HEK293 (cell line): ENCODE measurements around the gene CAPN7.

Experiments used
- CTCF ChIA-PET: fragments of 350-600 bp; formaldehyde crosslinking; extraction: SDS; loops from one replicate; lab custom pipeline; 2021; ENCODE audit warnings: antibody characterized with exemption; lab: Yijun Ruan, JAX
- POLR2A ChIA-PET: fragments of 300-600 bp; formaldehyde crosslinking; extraction: SDS; loops from one replicate; lab custom pipeline; 2020; ENCODE audit warnings: antibody characterized with exemption, inconsistent platforms; lab: Yijun Ruan, JAX
- H3K27ac ChIP-seq: fragments of 200-500 bp; sonication (Bioruptor generic); 2 replicates; pipeline ENCODE4 v1.5.1; 2014; ENCODE audit warnings: low read depth, low read length, control low read depth, inconsistent platforms; ENCODE audit errors: extremely low read depth
- H3K36me3 ChIP-seq, 2 experiments: fragments of 200-500 bp in 1 of 2; sonication (Bioruptor generic) in 1 of 2; 1 replicate in 1 of 2; 2 replicates in 1 of 2; pipeline ENCODE4 v1.5.1; 2014 to 2017; ENCODE audit warnings: inconsistent platforms in 2 of 2, low read length in 2 of 2; ENCODE audit not compliant: control insufficient read depth in 2 of 2, insufficient read depth in 1 of 2
- H3K4me1 ChIP-seq: fragments of 200-500 bp; sonication (Bioruptor generic); 2 replicates; pipeline ENCODE4 v1.5.1; 2014; ENCODE audit warnings: mild to moderate bottlenecking, low read length, inconsistent platforms; ENCODE audit not compliant: control insufficient read depth, insufficient read depth
- H3K4me3 ChIP-seq: 2 replicates; pipeline ENCODE4 v1.5.1; 2011; ENCODE audit warnings: low read depth, mild to moderate bottlenecking, control low read depth, low read length, moderate library complexity
- H3K9me3 ChIP-seq: fragments of 200-500 bp; sonication (Bioruptor generic); 2 replicates; pipeline ENCODE4 v1.5.1; 2014; ENCODE audit warnings: low read depth, low read length, inconsistent platforms; ENCODE audit not compliant: control insufficient read depth, insufficient read depth
- GLI4 ChIP-seq: fragments of 450-650 bp; formaldehyde crosslinking; IDR thresholded peaks from 2 replicates; pipeline ENCODE4 v1.5.1; 2016; ENCODE audit warnings: missing biosample characterization, missing genetic modification characterization
- IKZF3 ChIP-seq: fragments of 450-650 bp; IDR thresholded peaks from 2 replicates; pipeline ENCODE4 v1.5.0; 2018; ENCODE audit warnings: missing biosample characterization, mild to moderate bottlenecking, missing genetic modification characterization, moderate library complexity
- MYNN ChIP-seq: fragments of 450-650 bp; formaldehyde crosslinking; IDR thresholded peaks from 2 replicates; pipeline ENCODE4 v1.5.1; 2016; ENCODE audit warnings: missing biosample characterization, missing genetic modification characterization, borderline replicate concordance
- MZF1 ChIP-seq: fragments of 450-650 bp; formaldehyde crosslinking; IDR thresholded peaks from 2 replicates; pipeline ENCODE4 v1.5.1; 2017; ENCODE audit warnings: missing biosample characterization, missing genetic modification characterization, borderline replicate concordance
- PRDM4 ChIP-seq: fragments of 450-650 bp; formaldehyde crosslinking; IDR thresholded peaks from 2 replicates; pipeline ENCODE4 v1.5.1; 2017; ENCODE audit warnings: missing biosample characterization, missing genetic modification characterization
- SCRT2 ChIP-seq: fragments of 450-650 bp; formaldehyde crosslinking; IDR thresholded peaks from 2 replicates; pipeline ENCODE4 v1.5.1; 2016; ENCODE audit warnings: missing biosample characterization, missing genetic modification characterization
- TRIM28 ChIP-seq: IDR thresholded peaks from 2 replicates; pipeline ENCODE4 v1.6.1; 2011; ENCODE audit warnings: low read length, control low read depth, borderline replicate concordance
- ZBTB21 ChIP-seq: fragments of 450-650 bp; formaldehyde crosslinking; IDR thresholded peaks from 2 replicates; pipeline ENCODE4 v1.5.1; 2017; ENCODE audit warnings: missing biosample characterization, missing genetic modification characterization
- ZNF133 ChIP-seq: fragments of 450-650 bp; formaldehyde crosslinking; IDR thresholded peaks from 2 replicates; pipeline ENCODE4 v1.5.1; 2016; ENCODE audit warnings: missing biosample characterization, missing genetic modification characterization
- ZNF26 ChIP-seq: fragments of 450-650 bp; formaldehyde crosslinking; IDR thresholded peaks from 2 replicates; pipeline ENCODE4 v1.5.1; 2016; ENCODE audit warnings: missing biosample characterization, missing genetic modification characterization
- ZNF324 ChIP-seq: fragments of 450-650 bp; formaldehyde crosslinking; IDR thresholded peaks from 2 replicates; pipeline ENCODE4 v1.5.1; 2016; ENCODE audit warnings: missing biosample characterization, missing genetic modification characterization
- ZNF341 ChIP-seq: fragments of 450-650 bp; formaldehyde crosslinking; IDR thresholded peaks from 2 replicates; pipeline ENCODE4; 2016; ENCODE audit warnings: low read depth, missing biosample characterization, missing genetic modification characterization
- ZNF37A ChIP-seq: fragments of 450-650 bp; IDR thresholded peaks from 2 replicates; pipeline ENCODE4 v1.5.1; 2018; ENCODE audit warnings: missing biosample characterization, missing genetic modification characterization
- ZNF449 ChIP-seq: fragments of 450-650 bp; formaldehyde crosslinking; IDR thresholded peaks from 2 replicates; pipeline ENCODE4 v1.5.1; 2017; ENCODE audit warnings: missing biosample characterization, mild to moderate bottlenecking, missing genetic modification characterization, moderate library complexity
- ZNF560 ChIP-seq: fragments of 450-650 bp; formaldehyde crosslinking; IDR thresholded peaks from 2 replicates; pipeline ENCODE4 v1.5.1; 2017; ENCODE audit warnings: missing biosample characterization, missing genetic modification characterization, borderline replicate concordance
- ZNF561 ChIP-seq: fragments of 450-650 bp; IDR thresholded peaks from 2 replicates; pipeline ENCODE4 v1.5.1; 2018; ENCODE audit warnings: missing biosample characterization, missing genetic modification characterization, borderline replicate concordance
- ZNF571 ChIP-seq: fragments of 450-650 bp; formaldehyde crosslinking; IDR thresholded peaks from 2 replicates; pipeline ENCODE4 v1.5.0; 2017; ENCODE audit warnings: missing biosample characterization, missing genetic modification characterization
- ZSCAN30 ChIP-seq: fragments of 450-650 bp; IDR thresholded peaks from 2 replicates; pipeline ENCODE4 v1.5.1; 2018; ENCODE audit warnings: missing biosample characterization, mild to moderate bottlenecking, missing genetic modification characterization, moderate library complexity
- TF ChIP-seq, protein P1 (sequence below): fragments of 450-650 bp; formaldehyde crosslinking; IDR thresholded peaks from 2 replicates; pipeline ENCODE4 v1.5.1; 2016; ENCODE audit warnings: missing biosample characterization, missing genetic modification characterization
- TF ChIP-seq, protein P2 (sequence below): fragments of 450-650 bp; formaldehyde crosslinking; IDR thresholded peaks from 2 replicates; pipeline ENCODE4 v1.5.1; 2016; ENCODE audit warnings: missing biosample characterization, missing genetic modification characterization

CAPN7 gene

GRCh38 chr3:15199493-15200105 lies 6.4 kb upstream of the CAPN7 start:
- CTCF ChIA-PET, result interaction anchor here (1.0 to 5.3 kb wide), 5 partner anchors 10 to 207 kb away, joined by 3 to 49 read pairs (median 6); no protein-coding TSS in a partner anchor
- POLR2A ChIA-PET, result no interaction called here

DNA sequence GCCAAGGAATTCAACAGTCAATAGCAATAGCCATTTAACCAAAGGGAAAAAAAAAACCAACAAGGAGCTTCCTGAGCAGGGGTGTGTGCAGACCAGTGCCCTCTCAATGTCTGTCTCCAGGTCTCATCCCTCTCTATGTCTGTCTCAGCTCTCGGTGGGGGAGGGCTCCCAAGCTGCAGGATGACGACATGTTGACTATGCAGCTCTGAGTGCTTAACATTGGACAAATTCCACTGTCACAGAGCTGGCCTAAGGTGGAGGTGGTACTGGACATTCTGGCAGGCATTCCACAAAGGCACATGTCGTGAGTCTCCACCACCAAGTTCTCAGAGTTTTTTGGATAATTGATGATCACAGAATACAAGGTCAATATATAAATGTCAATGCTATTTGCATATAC lies 2.0 kb upstream of the CAPN7 start:
- H3K4me1 ChIP-seq, result peaks cover 9% of the 10 kb centered on the region
- TF ChIP-seq GLI4 (no peak), SCRT2 (tag by site-specific recombination) (peak; percentile 53)
- POLR2A ChIA-PET, result interaction anchor here (1.3 kb wide), 1 partner anchor 56 kb away, joined by 3 read pairs; no protein-coding TSS in a partner anchor
- CTCF ChIA-PET, result interaction anchor here (0.5 to 5.3 kb wide), 22 partner anchors 36 to 609 kb away, joined by 3 to 49 read pairs (median 4); no protein-coding TSS in a partner anchor
- no peak overlapping the region for H3K4me3 ChIP-seq
- H3K36me3 ChIP-seq, result peaks cover 5 to 14% of the 10 kb centered on the region in 2 experiments; a peak in 2 of 3 replicates
- H3K27ac ChIP-seq, result no peak overlapping the region
- no peaks in the 10 kb centered on the region for H3K9me3 ChIP-seq

More at GRCh38 chr3:15199493-15200105, 6.4 kb upstream of the CAPN7 start:
- Histone ChIP-seq H3K36me3 (no peaks in the 10 kb centered on the region), H3K9me3 (no peaks in the 10 kb centered on the region), H3K4me1 (no peaks in the 10 kb centered on the region), H3K4me3 (no peak overlapping the region), H3K27ac (no peak overlapping the region)
- no peak for TF ChIP-seq ZNF324 (tag by site-specific recombination)
- TF ChIP-seq ZNF449 (tag by site-specific recombination), result no peak
- 0 out of 2 replicates have a peak, but pooled peaks have one; percentile 7 for TF ChIP-seq ZNF37A (tag by site-specific recombination)
- TF ChIP-seq ZSCAN30 (tag by site-specific recombination), result no peak
- TF ChIP-seq, protein P1, sequence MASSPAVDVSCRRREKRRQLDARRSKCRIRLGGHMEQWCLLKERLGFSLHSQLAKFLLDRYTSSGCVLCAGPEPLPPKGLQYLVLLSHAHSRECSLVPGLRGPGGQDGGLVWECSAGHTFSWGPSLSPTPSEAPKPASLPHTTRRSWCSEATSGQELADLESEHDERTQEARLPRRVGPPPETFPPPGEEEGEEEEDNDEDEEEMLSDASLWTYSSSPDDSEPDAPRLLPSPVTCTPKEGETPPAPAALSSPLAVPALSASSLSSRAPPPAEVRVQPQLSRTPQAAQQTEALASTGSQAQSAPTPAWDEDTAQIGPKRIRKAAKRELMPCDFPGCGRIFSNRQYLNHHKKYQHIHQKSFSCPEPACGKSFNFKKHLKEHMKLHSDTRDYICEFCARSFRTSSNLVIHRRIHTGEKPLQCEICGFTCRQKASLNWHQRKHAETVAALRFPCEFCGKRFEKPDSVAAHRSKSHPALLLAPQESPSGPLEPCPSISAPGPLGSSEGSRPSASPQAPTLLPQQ (tag by site-specific recombination), result no peak
- no peak for TF ChIP-seq ZNF560 (tag by site-specific recombination)
- peak; percentile 68; the same call in 1 of the 2 replicates for TF ChIP-seq SCRT2 (tag by site-specific recombination)
- TF ChIP-seq MZF1 (tag by site-specific recombination), result no peak
- no peak for TF ChIP-seq ZNF341 (tag by site-specific recombination)
- TF ChIP-seq ZNF133 (tag by site-specific recombination), result no peak
- no peak for TF ChIP-seq ZNF561 (tag by site-specific recombination)
- TF ChIP-seq, protein P2, sequence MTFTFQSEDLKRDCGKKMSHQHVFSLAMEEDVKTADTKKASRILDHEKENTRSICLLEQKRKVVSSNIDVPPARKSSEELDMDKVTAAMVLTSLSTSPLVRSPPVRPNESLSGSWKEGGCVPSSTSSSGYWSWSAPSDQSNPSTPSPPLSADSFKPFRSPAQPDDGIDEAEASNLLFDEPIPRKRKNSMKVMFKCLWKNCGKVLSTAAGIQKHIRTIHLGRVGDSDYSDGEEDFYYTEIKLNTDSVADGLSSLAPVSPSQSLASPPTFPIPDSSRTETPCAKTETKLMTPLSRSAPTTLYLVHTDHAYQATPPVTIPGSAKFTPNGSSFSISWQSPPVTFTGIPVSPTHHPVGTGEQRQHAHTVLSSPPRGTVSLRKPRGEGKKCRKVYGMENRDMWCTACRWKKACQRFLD (tag by site-specific recombination), result no peak
- TF ChIP-seq MYNN (tag by site-specific recombination), result no peak
- peak; percentile 15; the same call in 1 of the 2 replicates for TF ChIP-seq TRIM28

DNA sequence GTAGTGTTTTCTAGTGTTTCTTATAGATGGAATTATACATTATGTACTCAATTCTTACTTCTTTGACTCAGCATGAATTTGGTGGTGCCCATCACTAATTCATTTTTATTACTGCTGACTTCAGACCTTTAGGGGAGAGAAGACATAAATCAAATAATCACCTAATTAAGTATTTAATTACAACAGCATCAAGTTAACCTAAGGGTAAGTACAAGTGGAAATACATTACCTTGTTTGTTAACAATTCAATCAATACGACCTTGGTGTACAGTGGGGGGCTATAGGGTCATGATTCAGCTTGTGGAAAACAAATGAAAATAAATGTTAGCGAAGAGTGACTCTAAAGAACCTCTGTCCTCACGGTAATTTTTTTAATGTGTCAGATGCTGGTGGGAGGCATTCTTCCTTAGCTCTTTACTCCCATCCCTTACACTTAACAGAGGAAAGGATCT lies 538 bp upstream of the CAPN7 start:
- POLR2A ChIA-PET, result interaction anchor here (0.7 to 1.7 kb wide), 9 partner anchors 8 to 1059 kb away, joined by 3 to 10 read pairs (median 4); partner anchors contain the start of genes DPH3, MRPS25, OXNAD1 and RBSN
- CTCF ChIA-PET, result interaction anchor here (0.6 to 5.1 kb wide), 9 partner anchors 9 to 555 kb away, joined by 3 to 30 read pairs (median 4); no protein-coding TSS in a partner anchor
- H3K4me1 ChIP-seq, result peaks cover 9% of the 10 kb centered on the region
- H3K27ac ChIP-seq, result no peak overlapping the region; the same call in 1 of the 2 replicates
- H3K9me3 ChIP-seq, result no peaks in the 10 kb centered on the region
- H3K36me3 ChIP-seq, result peaks cover 8 to 26% of the 10 kb centered on the region in 2 experiments; a peak in 2 of 3 replicates
- H3K4me3 ChIP-seq, result peak overlapping the region; percentile 97
- TF ChIP-seq PRDM4 (tag by site-specific recombination) (no peak), ZBTB21 (tag by site-specific recombination) (0 out of 2 replicates have a peak, but pooled peaks have one; percentile 13), ZNF571 (tag by site-specific recombination) (no peak), IKZF3 (tag by site-specific recombination) (no peak), ZNF26 (tag by site-specific recombination) (no peak)
